Neural cell (in vitro differentiated cells): ENCODE measurements around the gene GPR173.

Experiments used
- CTCF ChIP-seq: fragments of 450-650 bp; IDR thresholded peaks from 2 replicates; pipeline ENCODE4 v1.5.1; 2014; ENCODE audit warnings: antibody characterized with exemption, mild to moderate bottlenecking, moderate library complexity; ENCODE audit not compliant: poor library complexity, severe bottlenecking
- EP300 ChIP-seq: fragments of 450-650 bp; conservative IDR thresholded peaks from 2 replicates; pipeline ENCODE4 v1.6.1; 2014; ENCODE audit warnings: antibody characterized with exemption, mild to moderate bottlenecking, moderate library complexity; ENCODE audit not compliant: poor library complexity, severe bottlenecking
- EZH2 ChIP-seq: fragments of 200-600, 300-800 bp; shearing (Covaris generic), sonication (generic); IDR thresholded peaks from 2 replicates; pipeline ENCODE4 v1.6.1; 2014; ENCODE audit warnings: antibody characterized with exemption, low read length, borderline replicate concordance, mild to moderate bottlenecking; ENCODE audit not compliant: insufficient read depth, poor library complexity, severe bottlenecking
- MXI1 ChIP-seq: fragments of 450-650 bp; conservative IDR thresholded peaks from 2 replicates; pipeline ENCODE4 v1.6.1; 2014; ENCODE audit warnings: antibody characterized with exemption, mild to moderate bottlenecking; ENCODE audit not compliant: poor library complexity, severe bottlenecking
- TAF1 ChIP-seq: IDR thresholded peaks from 2 replicates; pipeline ENCODE4 v1.6.1; 2012; ENCODE audit warnings: low read depth

- no peak for TF ChIP-seq MXI1
- TF ChIP-seq EP300 = no peak
- no peak for TF ChIP-seq EZH2
- no peak for TF ChIP-seq TAF1
- no peak for TF ChIP-seq CTCF
These were observed 73.4 kb downstream of the GPR173 start for GRCh38 chrX:53122013-53122412.
